Measurements from ENCODE around the gene CRTAC1.

DNA sequence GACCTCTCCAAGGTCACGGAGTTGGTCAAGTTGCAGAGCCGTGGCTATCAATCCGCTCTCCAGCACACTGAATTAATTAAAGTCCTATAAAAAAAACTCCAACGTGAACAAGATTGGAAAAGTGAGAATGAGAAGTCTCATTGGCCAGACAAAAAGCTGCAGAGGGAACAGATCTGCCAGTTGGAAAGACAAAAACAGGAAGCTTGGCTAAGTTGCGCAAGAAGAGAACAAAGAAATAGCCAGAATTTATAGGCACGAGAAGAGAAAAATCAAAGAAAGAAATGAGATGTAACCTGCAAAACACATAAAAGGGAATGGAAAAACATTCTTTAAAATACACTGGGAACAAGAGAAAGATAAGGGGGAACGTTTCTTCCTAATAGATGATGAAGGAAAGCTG, 45.7 kb upstream of the CRTAC1 start:
- TF ChIP-seq, protein P1, sequence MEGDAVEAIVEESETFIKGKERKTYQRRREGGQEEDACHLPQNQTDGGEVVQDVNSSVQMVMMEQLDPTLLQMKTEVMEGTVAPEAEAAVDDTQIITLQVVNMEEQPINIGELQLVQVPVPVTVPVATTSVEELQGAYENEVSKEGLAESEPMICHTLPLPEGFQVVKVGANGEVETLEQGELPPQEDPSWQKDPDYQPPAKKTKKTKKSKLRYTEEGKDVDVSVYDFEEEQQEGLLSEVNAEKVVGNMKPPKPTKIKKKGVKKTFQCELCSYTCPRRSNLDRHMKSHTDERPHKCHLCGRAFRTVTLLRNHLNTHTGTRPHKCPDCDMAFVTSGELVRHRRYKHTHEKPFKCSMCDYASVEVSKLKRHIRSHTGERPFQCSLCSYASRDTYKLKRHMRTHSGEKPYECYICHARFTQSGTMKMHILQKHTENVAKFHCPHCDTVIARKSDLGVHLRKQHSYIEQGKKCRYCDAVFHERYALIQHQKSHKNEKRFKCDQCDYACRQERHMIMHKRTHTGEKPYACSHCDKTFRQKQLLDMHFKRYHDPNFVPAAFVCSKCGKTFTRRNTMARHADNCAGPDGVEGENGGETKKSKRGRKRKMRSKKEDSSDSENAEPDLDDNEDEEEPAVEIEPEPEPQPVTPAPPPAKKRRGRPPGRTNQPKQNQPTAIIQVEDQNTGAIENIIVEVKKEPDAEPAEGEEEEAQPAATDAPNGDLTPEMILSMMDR (optimal IDR thresholded peaks at IDR 0.05 in 1 of 3, IDR thresholded peaks at IDR 0.05 in 1 of 3, conservative IDR thresholded peaks at IDR 0.05 in 1 of 3; ENCODE audit: extremely low read depth in 1 of 3, insufficient read depth in 2 of 3, low read length in 3 of 3), result no peak
- TF ChIP-seq EZH2 (IDR thresholded peaks at IDR 0.05; ENCODE audit: low read length), result no peak

All from keratinocyte (primary cell).